Frontal cortex (tissue), 4 donors: Measurements from ENCODE around the gene NTM. TPM values are rescaled to one million over a fixed set of nuclear protein-coding genes. Genes with fewer than 3 reads are reported as not detected.
A peak's percentile ranks its signal among the peaks of the same experiment; 100 is the strongest.
"Not testable (repeated sequence)": the region's sequence is repeated elsewhere in the genome, so short reads cannot be mapped to it uniquely, and the experiment has no call there.

ENCODE experiments used
- DNase-seq, 2 donors: peaks; one replicate each; pipeline ENCODE4 v3.0.0; 2012; ENCODE audit warnings: low spot score in 2 of 2
- FAIRE-seq: peaks from 2 replicates; lab custom pipeline; 2012; peaks lifted over from hg19 to GRCh38; lab: Jason Lieb, UNC
- total RNA-seq: library from RNA; depleted of rRNA; stranded (reverse); fragments of >200 nt; gene quantifications from one replicate; pipeline ENCODE4 v1.2.3, GENCODE V29; 2014
- donor health status: control.
- donor health status: control.
- donor health status: control.

NTM gene
- total RNA-seq, 1 donor from 2014 or later: 119 TPM

- DNase-seq (no peak), FAIRE-seq (no peak)
Measured at GRCh38 chr11:131483877-131484276, 113.5 kb downstream of the NTM start.

GRCh38 chr11:131486100-131486499, 115.7 kb downstream of the NTM start:
- FAIRE-seq: no peak
- DNase-seq: no peak

- no peak for FAIRE-seq
- DNase-seq: no peak
Measured at GRCh38 chr11:131486937-131487635, 116.7 kb downstream of the NTM start.

- no peak for FAIRE-seq
- DNase-seq: no peak
Measured at GRCh38 chr11:131488238-131488637, 117.8 kb downstream of the NTM start.

GRCh38 chr11:131491503-131491902, 121.1 kb downstream of the NTM start:
- DNase-seq: no peak
- no peak for FAIRE-seq

- no peak for FAIRE-seq
- DNase-seq: peak in 1 of 2 donors; percentile 36
Measured at GRCh38 chr11:131495423-131495822, 125.0 kb downstream of the NTM start.

GRCh38 chr11:131497686-131498085, 127.3 kb downstream of the NTM start:
- not testable (repeated sequence) for DNase-seq, FAIRE-seq

GRCh38 chr11:131498631-131499160, 128.3 kb downstream of the NTM start:
- DNase-seq: peak; percentile 22 to 29

GRCh38 chr11:131499199-131499598, 128.8 kb downstream of the NTM start:
- no peak for FAIRE-seq

More at GRCh38 chr11:131498631-131499160, 128.3 kb downstream of the NTM start:
- FAIRE-seq: no peak

GRCh38 chr11:131503017-131503416, 132.6 kb downstream of the NTM start:
- FAIRE-seq: no peak
- no peak for DNase-seq

More at GRCh38 chr11:131499199-131499598, 128.8 kb downstream of the NTM start:
- DNase-seq: no peak

GRCh38 chr11:131504199-131504949, 134.0 kb downstream of the NTM start:
- DNase-seq (peak; percentile 27 to 54), FAIRE-seq (no peak)

- DNase-seq: no peak
- no peak for FAIRE-seq
Measured at GRCh38 chr11:131506348-131506747, 135.9 kb downstream of the NTM start.

GRCh38 chr11:131510662-131511061, 140.2 kb downstream of the NTM start:
- FAIRE-seq: no peak

GRCh38 chr11:131511794-131512193, 141.4 kb downstream of the NTM start:
- FAIRE-seq (no peak), DNase-seq (no peak)

More at GRCh38 chr11:131510662-131511061, 140.2 kb downstream of the NTM start:
- no peak for DNase-seq

- FAIRE-seq (no peak), DNase-seq (no peak)
Measured at GRCh38 chr11:131512228-131512627, 141.8 kb downstream of the NTM start.

GRCh38 chr11:131514062-131514461, 143.6 kb downstream of the NTM start:
- DNase-seq: no peak

GRCh38 chr11:131518305-131518838, 148.0 kb downstream of the NTM start:
- DNase-seq (no peak), FAIRE-seq (no peak)

More at GRCh38 chr11:131514062-131514461, 143.6 kb downstream of the NTM start:
- no peak for FAIRE-seq

- DNase-seq: no peak
- no peak for FAIRE-seq
Measured at GRCh38 chr11:131522851-131523250, 152.4 kb downstream of the NTM start.

GRCh38 chr11:131530407-131530806, 160.0 kb downstream of the NTM start:
- DNase-seq: no peak
- peak; percentile 6 for FAIRE-seq

- DNase-seq: no peak
- FAIRE-seq: no peak
Measured at GRCh38 chr11:131533149-131533548, 162.7 kb downstream of the NTM start.

- FAIRE-seq (no peak), DNase-seq (no peak)
Measured at GRCh38 chr11:131533998-131534397, 163.6 kb downstream of the NTM start.
